ENCODE measurements around the gene ACTG1.

ACTG1 gene

GRCh38 chr17:81519284-81520020 is 6.9 kb upstream of the ACTG1 start:
- no CpG with 5 or more reads among the region's 61 CpGs for WGBS, 2 donors (ENCODE audit: extremely low coverage in 2 of 2, insufficient read length in 2 of 2, insufficient replicate concordance in 1 of 2)
- Histone ChIP-seq H2BK15ac (ENCODE audit: low read length) (peak overlapping the region; percentile 89), H4K8ac (ENCODE audit: low read depth, low read length) (peak overlapping the region; percentile 70), H3K9me3 (replicated peaks in 1 of 2; ENCODE audit: control insufficient read depth in 2 of 2, insufficient read depth in 1 of 2, low read depth in 1 of 2, low read length in 2 of 2) (no peaks in the 10 kb centered on the region), H3K27me3 (ENCODE audit: control insufficient read depth in 3 of 3, insufficient read depth in 3 of 3, low read depth in 1 of 3, low read length in 3 of 3) (peaks cover 0 to 43% (median 14%) of the 10 kb centered on the region in 3 experiments), H3K4me3 (ENCODE audit: low read length in 2 of 2) (peak overlapping the region in 1 of 2 donors; percentile 69), H2BK120ac (ENCODE audit: low read depth, low read length) (no peak overlapping the region), H3K79me1 (ENCODE audit: low read depth, low read length) (peaks cover 12% of the 10 kb centered on the region), H2AK5ac (ENCODE audit: low read depth, low read length) (peak overlapping the region; percentile 96), H3K27ac (replicated peaks; ENCODE audit: low read length) (no peak overlapping the region), H2AFZ (ENCODE audit: low read length) (no peak overlapping the region), H3K36me3 (replicated peaks in 1 of 2; ENCODE audit: control insufficient read depth in 2 of 2, insufficient read depth in 2 of 2, low read length in 2 of 2) (no peaks in the 10 kb centered on the region), H3K9ac (ENCODE audit: low read depth, low read length, poor library complexity) (peak overlapping the region; percentile 44), H3K23ac (ENCODE audit: low read depth, low read length, poor library complexity) (peak overlapping the region; percentile 97), H3K4me2 (ENCODE audit: insufficient read depth, low read length, poor library complexity, severe bottlenecking) (peak overlapping the region; percentile 69), H3K4ac (ENCODE audit: low read length) (no peak overlapping the region), H3K4me1 (ENCODE audit: control insufficient read depth in 2 of 2, insufficient read depth in 1 of 2, low read depth in 1 of 2, low read length in 2 of 2) (peaks cover 29 to 43% of the 10 kb centered on the region in 2 donors), H2BK5ac (ENCODE audit: low read length) (no peak overlapping the region), H3K18ac (ENCODE audit: low read length) (peak overlapping the region; percentile 94), H2BK12ac (ENCODE audit: low read length) (peak overlapping the region; percentile 73), H3K14ac (ENCODE audit: low read length) (peak overlapping the region; percentile 94), H4K91ac (ENCODE audit: low read depth, low read length, poor library complexity) (no peak overlapping the region)
- no peak for DNase-seq (ENCODE audit: low spot score)

GRCh38 chr17:81518785-81519283 is 6.2 kb upstream of the ACTG1 start:
- Histone ChIP-seq H2BK5ac (ENCODE audit: low read length) (no peak overlapping the region), H2BK12ac (ENCODE audit: low read length) (no peak overlapping the region), H2AFZ (ENCODE audit: low read length) (no peak overlapping the region), H3K27me3 (ENCODE audit: control insufficient read depth in 3 of 3, insufficient read depth in 3 of 3, low read depth in 1 of 3, low read length in 3 of 3) (peaks cover 0 to 43% (median 14%) of the 10 kb centered on the region in 3 experiments), H3K4ac (ENCODE audit: low read length) (no peak overlapping the region), H2BK15ac (ENCODE audit: low read length) (peak overlapping the region; percentile 83), H3K27ac (replicated peaks; ENCODE audit: low read length) (no peak overlapping the region), H2BK120ac (ENCODE audit: low read depth, low read length) (no peak overlapping the region), H3K18ac (ENCODE audit: low read length) (peak overlapping the region; percentile 94), H3K9me3 (replicated peaks in 1 of 2; ENCODE audit: control insufficient read depth in 2 of 2, insufficient read depth in 1 of 2, low read depth in 1 of 2, low read length in 2 of 2) (no peaks in the 10 kb centered on the region), H3K4me3 (ENCODE audit: low read length in 2 of 2) (peak overlapping the region in 1 of 2 donors; percentile 69), H4K8ac (ENCODE audit: low read depth, low read length) (peak overlapping the region; percentile 70), H3K36me3 (replicated peaks in 1 of 2; ENCODE audit: control insufficient read depth in 2 of 2, insufficient read depth in 2 of 2, low read length in 2 of 2) (no peaks in the 10 kb centered on the region), H3K23ac (ENCODE audit: low read depth, low read length, poor library complexity) (peak overlapping the region; percentile 97), H3K4me1 (ENCODE audit: control insufficient read depth in 2 of 2, insufficient read depth in 1 of 2, low read depth in 1 of 2, low read length in 2 of 2) (peaks cover 29 to 38% of the 10 kb centered on the region in 2 donors), H3K4me2 (ENCODE audit: insufficient read depth, low read length, poor library complexity, severe bottlenecking) (peak overlapping the region; percentile 69), H4K91ac (ENCODE audit: low read depth, low read length, poor library complexity) (no peak overlapping the region), H2AK5ac (ENCODE audit: low read depth, low read length) (peak overlapping the region; percentile 94), H3K9ac (ENCODE audit: low read depth, low read length, poor library complexity) (peak overlapping the region; percentile 44), H3K14ac (ENCODE audit: low read length) (peak overlapping the region; percentile 94), H3K79me1 (ENCODE audit: low read depth, low read length) (peaks cover 13% of the 10 kb centered on the region)
- DNase-seq (ENCODE audit: low spot score) = no peak
- WGBS, 2 donors (ENCODE audit: extremely low coverage in 2 of 2, insufficient read length in 2 of 2, insufficient replicate concordance in 1 of 2) = no CpG with 5 or more reads among the region's 47 CpGs

GRCh38 chr17:81518113-81518784 is 5.7 kb upstream of the ACTG1 start:
- H3K36me3 ChIP-seq (replicated peaks in 1 of 2; ENCODE audit: control insufficient read depth in 2 of 2, insufficient read depth in 2 of 2, low read length in 2 of 2) = no peaks in the 10 kb centered on the region
- no peak overlapping the region for H4K91ac ChIP-seq (ENCODE audit: low read depth, low read length, poor library complexity)
- no peak overlapping the region for H2BK15ac ChIP-seq (ENCODE audit: low read length)
- H4K8ac ChIP-seq (ENCODE audit: low read depth, low read length) = no peak overlapping the region
- H3K4me1 ChIP-seq (ENCODE audit: control insufficient read depth in 2 of 2, insufficient read depth in 1 of 2, low read depth in 1 of 2, low read length in 2 of 2) = peaks cover 23 to 32% of the 10 kb centered on the region in 2 donors
- no peak overlapping the region for H2BK12ac ChIP-seq (ENCODE audit: low read length)
- H2AK5ac ChIP-seq (ENCODE audit: low read depth, low read length) = peak overlapping the region; percentile 94
- peaks cover 12% of the 10 kb centered on the region for H3K79me1 ChIP-seq (ENCODE audit: low read depth, low read length)
- H3K27me3 ChIP-seq (ENCODE audit: control insufficient read depth in 3 of 3, insufficient read depth in 3 of 3, low read depth in 1 of 3, low read length in 3 of 3) = peaks cover 0 to 43% (median 14%) of the 10 kb centered on the region in 3 experiments
- H3K4me3 ChIP-seq (ENCODE audit: low read length in 2 of 2) = no peak overlapping the region
- no peaks in the 10 kb centered on the region for H3K9me3 ChIP-seq (replicated peaks in 1 of 2; ENCODE audit: control insufficient read depth in 2 of 2, insufficient read depth in 1 of 2, low read depth in 1 of 2, low read length in 2 of 2)
- peak overlapping the region; percentile 97 for H3K23ac ChIP-seq (ENCODE audit: low read depth, low read length, poor library complexity)
- peak overlapping the region; percentile 69 for H3K4me2 ChIP-seq (ENCODE audit: insufficient read depth, low read length, poor library complexity, severe bottlenecking)
- H3K4ac ChIP-seq (ENCODE audit: low read length) = no peak overlapping the region
- H3K9ac ChIP-seq (ENCODE audit: low read depth, low read length, poor library complexity) = peak overlapping the region; percentile 44
- no peak overlapping the region for H2BK120ac ChIP-seq (ENCODE audit: low read depth, low read length)
- no peak overlapping the region for H3K27ac ChIP-seq (replicated peaks; ENCODE audit: low read length)
- no peak for DNase-seq (ENCODE audit: low spot score)
- WGBS, 2 donors (ENCODE audit: extremely low coverage in 2 of 2, insufficient read length in 2 of 2, insufficient replicate concordance in 1 of 2) = no CpG with 5 or more reads among the region's 24 CpGs
- H3K14ac ChIP-seq (ENCODE audit: low read length) = peak overlapping the region; percentile 47
- H2AFZ ChIP-seq (ENCODE audit: low read length) = no peak overlapping the region
- H3K18ac ChIP-seq (ENCODE audit: low read length) = peak overlapping the region; percentile 77
- no peak overlapping the region for H2BK5ac ChIP-seq (ENCODE audit: low read length)

All from neuronal stem cell (in vitro differentiated cells).